ENCODE results near the gene GCLC.
"Not testable (repeated sequence)": the region's sequence is repeated elsewhere in the genome, so short reads cannot be mapped to it uniquely, and the experiment has no call there.

The GCLC gene

GRCh38 chr6:53544470-53545308, at the start of gene GCLC:
Gene GCLC, minus strand, starts transcription at chr6:53545101. Its CDS starts 456 bp downstream, at chr6:53544645.
- peak; percentile 96 for DNase-seq

- DNase-seq = no peak
Observed at GRCh38 chr6:53594596-53594995, 49.7 kb upstream of the GCLC start.

GRCh38 chr6:53593001-53593488, 48.1 kb upstream of the GCLC start:
- no peak for DNase-seq

- no peak for DNase-seq
Observed at GRCh38 chr6:53591873-53592272, 47.0 kb upstream of the GCLC start.

GRCh38 chr6:53588816-53589509, 44.1 kb upstream of the GCLC start:
- DNase-seq = no peak

- no peak for DNase-seq
Observed at GRCh38 chr6:53587291-53587690, 42.4 kb upstream of the GCLC start.

GRCh38 chr6:53585208-53585900, 40.5 kb upstream of the GCLC start:
- peak; percentile 37 for DNase-seq

- no peak for DNase-seq
Observed at GRCh38 chr6:53584726-53585125, 39.8 kb upstream of the GCLC start.

GRCh38 chr6:53583451-53583850, 38.5 kb upstream of the GCLC start:
- no peak for DNase-seq

- DNase-seq = no peak
Observed at GRCh38 chr6:53582963-53583362, 38.1 kb upstream of the GCLC start.

- DNase-seq = no peak
Observed at GRCh38 chr6:53581856-53582255, 37.0 kb upstream of the GCLC start.

- no peak for DNase-seq
Observed at GRCh38 chr6:53581173-53581773, 36.4 kb upstream of the GCLC start.

- no peak for DNase-seq
Observed at GRCh38 chr6:53579338-53579737, 34.4 kb upstream of the GCLC start.

- no peak for DNase-seq
Observed at GRCh38 chr6:53578371-53578770, 33.5 kb upstream of the GCLC start.

- no peak for DNase-seq
Observed at GRCh38 chr6:53573299-53573698, 28.4 kb upstream of the GCLC start.

- DNase-seq = not testable (repeated sequence)
Observed at GRCh38 chr6:53572379-53572778, 27.5 kb upstream of the GCLC start.

- no peak for DNase-seq
Observed at GRCh38 chr6:53568776-53569616, 24.1 kb upstream of the GCLC start.

GRCh38 chr6:53567701-53568100, 22.8 kb upstream of the GCLC start:
- no peak for DNase-seq

GRCh38 chr6:53566755-53567154, 21.9 kb upstream of the GCLC start:
- DNase-seq = no peak

GRCh38 chr6:53565886-53566285, 21.0 kb upstream of the GCLC start:
- DNase-seq = no peak

GRCh38 chr6:53564401-53565065, 19.6 kb upstream of the GCLC start:
- no peak for DNase-seq

All from RPMI8226 (cell line).